HFFc6 (cell line): ENCODE data around the gene TRIM41. TPM values are rescaled to one million over a fixed set of nuclear protein-coding genes. Genes with fewer than 3 reads are reported as not detected.
A peak's percentile ranks its signal among the peaks of the same experiment; 100 is the strongest.

ENCODE experiments used
- DNase-seq: peaks from one replicate; pipeline ENCODE4 v3.0.0-alpha.2; 2018
- H3K27ac Mint-ChIP-seq: 2 replicates; pipeline ENCODE4 v1.8.0; 2020; ENCODE audit warnings: mild to moderate bottlenecking, mixed read lengths
- H3K27me3 Mint-ChIP-seq: 2 replicates; pipeline ENCODE4 v1.8.0; 2021; ENCODE audit warnings: mild to moderate bottlenecking, moderate library complexity, mixed read lengths; ENCODE audit not compliant: insufficient read depth
- H3K36me3 Mint-ChIP-seq: 2 replicates; pipeline ENCODE4 v1.8.0; 2021; ENCODE audit warnings: low read depth, mixed read lengths
- H3K4me1 Mint-ChIP-seq: 2 replicates; pipeline ENCODE4 v1.8.0; 2020; ENCODE audit warnings: low read depth, mixed read lengths
- H3K4me3 Mint-ChIP-seq: 2 replicates; pipeline ENCODE4 v1.8.0; 2020; ENCODE audit warnings: mild to moderate bottlenecking, moderate library complexity, mixed read lengths
- H3K9me3 Mint-ChIP-seq: 2 replicates; pipeline ENCODE4 v1.8.0; 2020; ENCODE audit warnings: mild to moderate bottlenecking, mixed read lengths
- CTCF ChIP-seq: fragments of 200-600 bp; sonication (generic); IDR thresholded peaks from 2 replicates; pipeline ENCODE4 v1.5.0; 2021; ENCODE audit warnings: antibody characterized with exemption, mild to moderate bottlenecking
- total RNA-seq, 6 experiments: library from RNA; stranded (reverse); fragmentation: NEBNext Ultra II Directional; extraction: Animal tissue kit (Norgen Biotek cat#: 25700); gene quantifications; 2 replicates in 1 of 6; 3 replicates in 5 of 6; pipeline ENCODE4 v1.2.3, GENCODE V29; 2021

The TRIM41 gene
- total RNA-seq, 6 experiments from 2014 or later, result 20.3 to 24.0 (median 22.5) TPM

- no peak for TF ChIP-seq CTCF
- DNase-seq, result no peak
- peaks cover 3% of the 10 kb centered on the region; the same call in 1 of the 2 replicates for H3K4me1 Mint-ChIP-seq
- peaks cover 13% of the 10 kb centered on the region for H3K27me3 Mint-ChIP-seq
- H3K4me3 Mint-ChIP-seq, result no peak overlapping the region
- H3K36me3 Mint-ChIP-seq, result peaks cover 18% of the 10 kb centered on the region
- H3K9me3 Mint-ChIP-seq, result no peaks in the 10 kb centered on the region; the same call in 1 of the 2 replicates
- H3K27ac Mint-ChIP-seq, result peak overlapping the region; percentile 12; the same call in 1 of the 2 replicates
These were observed 8.4 kb downstream of the TRIM41 start for GRCh38 chr5:181231432-181231831.

- TF ChIP-seq CTCF, result no peak
- Mint-ChIP-seq H3K4me3 (no peak overlapping the region), H3K9me3 (no peaks in the 10 kb centered on the region; the same call in 1 of the 2 replicates), H3K27ac (peak overlapping the region; percentile 22; the same call in 1 of the 2 replicates), H3K4me1 (no peaks in the 10 kb centered on the region; the same call in 1 of the 2 replicates), H3K36me3 (peaks cover 27% of the 10 kb centered on the region), H3K27me3 (peaks cover 13% of the 10 kb centered on the region)
- no peak for DNase-seq
These were observed 9.5 kb downstream of the TRIM41 start for GRCh38 chr5:181232593-181232992.

GRCh38 chr5:181233088-181233800, 10.2 kb downstream of the TRIM41 start:
- Mint-ChIP-seq H3K27me3 (peaks cover 13% of the 10 kb centered on the region), H3K27ac (peak overlapping the region; percentile 22), H3K9me3 (no peaks in the 10 kb centered on the region; the same call in 1 of the 2 replicates), H3K4me3 (peak overlapping the region; percentile 6; the same call in 1 of the 2 replicates), H3K36me3 (peaks cover 34% of the 10 kb centered on the region), H3K4me1 (peaks cover 5% of the 10 kb centered on the region)
- TF ChIP-seq CTCF, result no peak
- DNase-seq, result no peak

GRCh38 chr5:181233801-181234454, 10.8 kb downstream of the TRIM41 start:
- peak overlapping the region; percentile 6; the same call in 1 of the 2 replicates for H3K4me3 Mint-ChIP-seq
- peaks cover 41% of the 10 kb centered on the region for H3K36me3 Mint-ChIP-seq

More at GRCh38 chr5:181233801-181234454, 10.8 kb downstream of the TRIM41 start:
- no peaks in the 10 kb centered on the region; the same call in 1 of the 2 replicates for H3K9me3 Mint-ChIP-seq
- H3K4me1 Mint-ChIP-seq, result peaks cover 11% of the 10 kb centered on the region
- no peak for TF ChIP-seq CTCF
- peaks cover 13% of the 10 kb centered on the region for H3K27me3 Mint-ChIP-seq
- H3K27ac Mint-ChIP-seq, result peak overlapping the region; percentile 22
- no peak for DNase-seq
